ENCODE results near the gene FXR2.

Gene FXR2

GRCh38 chr17:7570351-7570750, 44.3 kb downstream of the FXR2 start:
- no peak for DNase-seq (ENCODE audit: low read depth)

DNA sequence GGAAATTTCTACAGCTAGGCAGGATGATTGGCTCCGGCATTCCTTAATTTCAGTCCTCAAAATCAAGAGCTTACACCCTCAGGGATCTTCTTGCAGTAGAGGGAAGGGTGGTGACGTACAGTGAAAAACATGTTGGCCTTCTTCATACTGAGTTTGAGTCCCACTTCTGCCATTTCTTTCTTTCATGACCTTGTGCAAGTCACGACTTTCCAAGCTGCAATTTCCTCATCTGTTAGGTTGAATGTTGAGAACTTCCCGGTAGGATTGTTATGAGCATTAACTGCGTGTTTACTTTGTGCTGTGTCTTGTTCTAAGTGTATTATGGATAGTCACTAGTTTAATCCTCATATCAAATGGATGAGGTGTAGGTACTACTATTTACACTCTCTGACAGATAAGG, 45.1 kb downstream of the FXR2 start:
- no peak for DNase-seq (ENCODE audit: low read depth)

- DNase-seq (ENCODE audit: low read depth), result no peak
Observed at GRCh38 chr17:7563115-7563869, 51.4 kb downstream of the FXR2 start.

- no peak for DNase-seq (ENCODE audit: low read depth)
Observed at GRCh38 chr17:7562208-7562605, 52.5 kb downstream of the FXR2 start.

- DNase-seq (ENCODE audit: low read depth), result peak; percentile 47
Observed at GRCh38 chr17:7561589-7562207, 53.0 kb downstream of the FXR2 start, which contains the start of gene SENP3. SENP3 (plus strand) TSS chr17:7561919; CDS start chr17:7563077, 1,158 bp downstream.

GRCh38 chr17:7561028-7561575, 53.6 kb downstream of the FXR2 start:
- peak; percentile 43 for DNase-seq (ENCODE audit: low read depth)

- DNase-seq (ENCODE audit: low read depth), result no peak
Observed at GRCh38 chr17:7560172-7561027, 54.3 kb downstream of the FXR2 start.

DNA sequence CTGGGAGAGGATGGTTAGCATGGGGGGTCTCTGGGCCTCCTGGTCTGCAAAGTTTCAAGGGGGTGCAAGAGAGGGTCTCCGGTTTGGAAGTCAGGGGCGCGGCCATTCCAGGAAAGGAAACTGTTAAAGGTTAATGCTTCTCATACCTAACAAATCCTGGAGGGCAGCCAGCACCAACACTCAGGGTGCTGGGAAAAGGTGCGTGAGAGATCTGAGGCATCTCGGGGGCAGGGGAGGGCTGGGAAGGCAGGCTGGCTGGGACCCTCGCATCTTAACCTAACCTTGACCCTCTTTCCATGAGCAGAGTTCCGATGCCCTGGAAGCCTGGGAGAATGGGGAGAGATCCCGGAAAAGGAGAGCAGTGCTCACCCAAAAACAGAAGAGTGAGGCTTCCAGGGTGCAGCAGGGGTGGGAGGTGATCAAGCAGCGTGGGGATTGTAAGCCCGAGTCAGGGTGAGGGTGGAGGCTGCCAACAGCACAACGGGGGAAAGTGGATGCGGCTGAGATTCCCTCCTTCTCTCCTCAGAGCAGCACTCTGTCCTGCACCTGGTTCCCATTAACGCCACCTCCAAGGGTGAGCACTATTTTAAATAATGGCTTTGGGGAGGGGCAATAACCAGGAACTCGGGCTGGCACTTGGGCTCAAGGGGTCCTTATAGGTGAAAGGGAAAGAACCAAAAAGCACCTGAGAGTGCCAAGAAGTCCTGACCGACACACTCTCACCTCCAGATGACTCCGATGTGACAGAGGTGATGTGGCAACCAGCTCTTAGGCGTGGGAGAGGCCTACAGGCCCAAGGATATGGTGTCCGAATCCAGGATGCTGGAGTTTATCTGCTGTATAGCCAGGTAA, 55.2 kb downstream of the FXR2 start:
- no peak for DNase-seq (ENCODE audit: low read depth)

DNA sequence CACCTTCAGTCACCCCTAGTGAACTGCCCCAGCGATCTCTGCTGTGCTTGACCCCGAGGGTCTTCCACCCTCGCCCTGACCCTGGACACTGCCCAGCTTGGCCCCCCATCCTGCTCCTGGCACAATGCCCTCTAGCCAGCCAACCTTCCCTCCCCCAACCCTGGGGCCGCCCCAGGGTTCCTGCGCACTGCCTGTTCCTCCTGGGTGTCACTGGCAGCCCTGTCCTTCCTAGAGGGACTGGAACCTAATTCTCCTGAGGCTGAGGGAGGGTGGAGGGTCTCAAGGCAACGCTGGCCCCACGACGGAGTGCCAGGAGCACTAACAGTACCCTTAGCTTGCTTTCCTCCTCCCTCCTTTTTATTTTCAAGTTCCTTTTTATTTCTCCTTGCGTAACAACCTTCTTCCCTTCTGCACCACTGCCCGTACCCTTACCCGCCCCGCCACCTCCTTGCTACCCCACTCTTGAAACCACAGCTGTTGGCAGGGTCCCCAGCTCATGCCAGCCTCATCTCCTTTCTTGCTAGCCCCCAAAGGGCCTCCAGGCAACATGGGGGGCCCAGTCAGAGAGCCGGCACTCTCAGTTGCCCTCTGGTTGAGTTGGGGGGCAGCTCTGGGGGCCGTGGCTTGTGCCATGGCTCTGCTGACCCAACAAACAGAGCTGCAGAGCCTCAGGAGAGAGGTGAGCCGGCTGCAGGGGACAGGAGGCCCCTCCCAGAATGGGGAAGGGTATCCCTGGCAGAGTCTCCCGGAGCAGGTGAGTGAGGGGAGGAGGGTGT, 56.0 kb downstream of the FXR2 start, which contains the start of gene TNFSF13:
TSS of gene TNFSF13 (plus strand) at position 207 of the 776 bp plus-strand sequence. CDS start at position 497, 290 bp downstream.
- DNase-seq (ENCODE audit: low read depth), result no peak

GRCh38 chr17:7557775-7558543, 56.7 kb downstream of the FXR2 start:
- DNase-seq (ENCODE audit: low read depth), result no peak

- DNase-seq (ENCODE audit: low read depth), result no peak
Observed at GRCh38 chr17:7557147-7557764, 57.4 kb downstream of the FXR2 start.

DNA sequence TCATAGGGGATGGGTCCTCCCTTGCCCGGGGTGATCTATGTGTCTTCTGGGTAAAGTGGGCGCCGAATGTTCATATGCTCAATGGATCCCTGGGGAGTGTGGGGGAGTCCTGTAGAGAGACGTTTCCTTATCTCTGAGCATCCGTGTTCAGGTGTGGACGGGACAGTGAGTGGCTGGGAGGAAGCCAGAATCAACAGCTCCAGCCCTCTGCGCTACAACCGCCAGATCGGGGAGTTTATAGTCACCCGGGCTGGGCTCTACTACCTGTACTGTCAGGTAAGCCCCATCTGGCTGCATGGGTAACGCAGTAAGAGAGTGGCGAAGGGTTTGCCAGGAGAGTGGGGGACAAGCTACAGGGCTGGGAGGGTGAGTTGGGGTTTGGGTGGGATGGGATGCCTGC, 58.1 kb downstream of the FXR2 start:
- DNase-seq (ENCODE audit: low read depth), result no peak

- no peak for DNase-seq (ENCODE audit: low read depth)
Observed at GRCh38 chr17:7555320-7555948, 59.3 kb downstream of the FXR2 start.

DNA sequence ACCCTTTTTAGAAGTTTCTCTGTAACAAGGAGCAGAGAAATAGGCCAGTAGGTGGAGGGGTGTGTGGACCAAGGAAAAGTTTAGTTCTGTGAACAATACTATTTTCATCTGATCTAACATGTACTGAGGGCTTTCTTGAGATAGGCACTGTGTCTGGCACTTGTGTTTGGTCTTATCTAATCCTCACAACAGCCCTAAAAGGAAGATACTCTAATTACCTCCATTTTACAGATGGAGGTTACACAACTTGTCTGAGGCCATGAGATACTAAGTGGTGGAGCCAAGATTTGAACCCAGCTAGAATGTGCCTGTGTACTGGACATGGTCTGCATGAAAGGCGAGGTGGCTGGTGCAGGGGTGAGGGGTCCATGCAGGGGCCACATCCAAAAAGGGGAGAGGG, 61.3 kb downstream of the FXR2 start:
- no peak for DNase-seq (ENCODE audit: low read depth)

DNA sequence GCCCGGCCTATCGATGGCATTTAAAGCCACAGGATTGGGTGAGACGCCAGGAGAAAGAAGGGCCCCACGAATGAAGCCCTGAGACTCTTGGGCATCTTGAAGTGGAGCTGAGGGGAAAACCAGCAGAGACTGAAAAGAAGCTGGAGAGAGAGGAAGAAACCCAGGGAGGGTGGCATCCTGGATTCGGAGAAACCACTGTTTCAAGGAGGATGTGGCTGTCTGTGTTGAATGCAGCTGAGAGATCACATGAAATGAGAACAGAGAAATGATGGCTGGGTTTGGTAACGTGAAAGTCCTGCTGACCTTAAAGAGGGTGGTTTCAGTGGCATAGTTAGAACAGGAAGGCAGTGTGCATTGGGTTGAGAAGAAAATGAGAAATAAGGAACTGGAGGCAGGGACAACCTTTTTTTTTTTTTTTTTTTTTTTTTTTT, 62.1 kb downstream of the FXR2 start:
- no peak for DNase-seq (ENCODE audit: low read depth)

DNA sequence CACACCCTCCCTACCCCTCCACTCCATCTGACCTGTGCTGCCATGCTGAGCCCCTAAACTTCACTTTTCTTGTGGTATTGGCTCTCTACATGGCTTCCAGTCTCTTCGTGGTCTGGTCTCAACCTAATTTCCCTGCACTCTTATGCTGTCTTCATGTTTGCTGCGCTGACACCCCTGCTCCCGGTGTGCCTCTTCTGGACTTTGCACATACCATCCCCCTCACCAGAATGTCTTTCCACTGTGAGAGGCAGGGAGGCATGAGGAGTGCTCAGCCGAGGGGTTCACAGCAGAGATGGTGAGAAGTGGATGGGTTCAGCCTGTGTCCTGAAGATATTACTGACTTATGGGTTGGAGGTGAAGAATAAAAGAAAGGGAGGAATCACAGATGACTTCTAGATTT, 63.3 kb downstream of the FXR2 start:
- DNase-seq (ENCODE audit: low read depth), result no peak

DNA sequence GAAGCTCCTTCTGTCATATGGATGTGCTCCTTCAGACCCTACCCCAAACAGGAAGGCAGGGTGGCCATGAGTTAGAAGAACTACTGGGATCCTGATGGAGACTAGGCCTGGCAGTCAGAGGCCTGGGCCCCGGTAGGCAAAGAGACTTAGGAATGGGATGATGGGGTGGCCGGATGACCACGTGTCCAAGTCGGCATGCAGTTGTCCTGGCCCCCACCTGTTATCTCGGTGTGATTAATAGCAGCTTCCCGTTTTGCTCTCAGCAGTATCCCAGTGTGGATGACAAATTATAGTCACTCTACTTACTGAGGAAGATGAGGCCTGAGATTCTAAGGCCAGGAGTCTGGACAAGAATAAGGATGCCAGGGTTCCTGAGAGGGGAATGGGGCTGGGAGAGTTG, 64.4 kb downstream of the FXR2 start:
- DNase-seq (ENCODE audit: low read depth), result no peak

DNA sequence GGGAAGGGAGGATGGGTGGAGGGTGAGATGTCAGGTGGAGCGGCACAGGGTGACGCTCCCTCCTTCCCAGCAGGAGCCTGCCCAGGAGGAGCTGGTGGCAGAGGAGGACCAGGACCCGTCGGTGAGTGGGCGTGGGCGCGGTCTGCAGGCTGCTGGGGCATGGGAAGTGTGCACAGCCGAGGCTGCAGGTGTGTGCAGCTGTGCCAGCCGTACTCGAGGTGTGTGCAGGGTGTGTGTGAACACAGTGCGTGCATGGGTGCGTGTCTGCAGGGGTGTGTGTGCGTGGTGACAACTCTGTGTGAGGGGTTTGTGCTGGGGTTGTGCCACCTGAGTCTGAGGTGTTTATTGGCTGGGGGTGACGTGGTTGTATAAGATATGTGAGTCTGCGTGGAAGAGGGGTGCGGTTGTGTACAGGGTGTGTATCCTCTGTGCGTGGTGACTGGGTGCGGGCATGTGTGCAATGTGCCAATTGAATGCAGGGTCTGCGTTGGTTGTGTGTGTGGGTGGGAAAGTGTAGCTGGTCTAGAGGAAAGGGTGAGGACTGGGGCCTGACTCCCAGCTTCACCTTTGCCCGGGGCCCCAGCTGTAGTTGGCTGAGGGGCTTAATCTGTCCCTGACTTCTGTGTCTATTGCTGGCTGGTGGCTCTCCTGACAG, 65.2 kb downstream of the FXR2 start:
- DNase-seq (ENCODE audit: low read depth), result no peak
